B cell (primary cell): Measurements from ENCODE around the gene CPSF2. TPM values are rescaled to one million over a fixed set of nuclear protein-coding genes. Genes with fewer than 3 reads are reported as not detected.

Experiments used
- ATAC-seq: fragments of 200-7000 bp; cut with Tn5 transposase; one replicate; pipeline ENCODE4 v1.10.0; 2021; ENCODE audit warnings: low read depth, mild to moderate bottlenecking, moderate number of reproducible peaks, moderate library complexity
- CTCF ChIA-PET: fragments of 350-600 bp; sonication (Branson Sonifier 250); formaldehyde crosslinking; loops from one replicate; lab custom pipeline; 2021; ENCODE audit warnings: antibody characterized with exemption, inconsistent platforms; lab: Charles Lee
- POLR2A ChIA-PET: fragments of 350-600 bp; sonication (Branson Sonifier 250); formaldehyde crosslinking; loops from one replicate; lab custom pipeline; 2021; ENCODE audit warnings: antibody characterized with exemption; lab: Charles Lee
- DNase-seq: peaks from one replicate; pipeline ENCODE4 v3.0.0; 2013
- H2AFZ ChIP-seq: 2 replicates; pipeline ENCODE4 v1.6.1; 2012; ENCODE audit warnings: mild to moderate bottlenecking, low read depth, low read length; ENCODE audit not compliant: insufficient read depth, poor library complexity, severe bottlenecking
- H3K27ac ChIP-seq, 2 donors: 1 replicate in 1 of 2; 2 replicates in 1 of 2; pipeline ENCODE4 v1.5.1; 2012 to 2013; ENCODE audit warnings: low read length in 2 of 2, mild to moderate bottlenecking in 2 of 2, moderate library complexity in 1 of 2
- H3K27me3 ChIP-seq, 4 experiments: fragments of 200-600 bp in 1 of 4; sonication (generic) in 1 of 4; replicated peaks in 1 of 4; 1 replicate in 2 of 4; 2 replicates in 2 of 4; pipeline versions ENCODE4 v1.6.1 to v1.7.0; 2013 to 2016; ENCODE audit warnings: low read length in 3 of 4, mild to moderate bottlenecking in 2 of 4, mixed read lengths in 1 of 4, moderate library complexity in 1 of 4; ENCODE audit not compliant: insufficient read depth in 4 of 4, control insufficient read depth in 3 of 4; ENCODE audit errors: control extremely low read depth in 1 of 4
- H3K36me3 ChIP-seq, 2 experiments: replicated peaks in 1 of 2; 1 replicate in 1 of 2; 2 replicates in 1 of 2; pipeline versions ENCODE4 v1.6.1 to v1.7.1; 2013; ENCODE audit warnings: low read length in 1 of 2; ENCODE audit not compliant: insufficient read depth in 2 of 2, control insufficient read depth in 1 of 2; ENCODE audit errors: control extremely low read depth in 1 of 2, extremely low read depth in 1 of 2
- H3K4me1 ChIP-seq, 2 donors: fragments of 200-600 bp in 1 of 2; sonication (generic) in 1 of 2; 1 replicate in 1 of 2; 2 replicates in 1 of 2; pipeline versions ENCODE4 v1.5.1 to v1.6.1; 2013 to 2017; ENCODE audit warnings: low read length in 2 of 2; ENCODE audit not compliant: control insufficient read depth in 2 of 2, insufficient read depth in 2 of 2
- H3K4me2 ChIP-seq: replicated peaks from 2 replicates; pipeline ENCODE3; 2012; ENCODE audit warnings: mild to moderate bottlenecking, low read depth, low read length; ENCODE audit not compliant: poor library complexity, severe bottlenecking
- H3K4me3 ChIP-seq, 5 experiments: fragments of 200-600 bp in 1 of 5; sonication (generic) in 1 of 5; 1 replicate in 3 of 5; 2 replicates in 2 of 5; pipeline versions ENCODE4 v1.5.1 to v1.7.0; 2011 to 2016; ENCODE audit warnings: low read length in 4 of 5, mild to moderate bottlenecking in 4 of 5, low read depth in 2 of 5, control low read depth in 1 of 5, moderate library complexity in 1 of 5; ENCODE audit not compliant: insufficient read depth in 1 of 5; ENCODE audit errors: control extremely low read depth in 1 of 5, extremely low read depth in 1 of 5
- H3K79me2 ChIP-seq: fragments of 200-600 bp; sonication (generic); one replicate; pipeline ENCODE4 v1.6.0; 2016; ENCODE audit warnings: low read length; ENCODE audit not compliant: control insufficient read depth, insufficient read depth
- H3K9ac ChIP-seq: fragments of 200-600 bp; sonication (generic); 2 replicates; pipeline ENCODE4 v1.6.1; 2017; ENCODE audit warnings: mild to moderate bottlenecking, low read length, moderate library complexity
- H3K9me3 ChIP-seq, 3 donors: one replicate each; pipeline versions ENCODE4 v1.6.1 to v1.7.1; 2013; ENCODE audit warnings: low read length in 2 of 3; ENCODE audit not compliant: control insufficient read depth in 2 of 3, insufficient read depth in 1 of 3; ENCODE audit errors: control extremely low read depth in 1 of 3
- H4K20me1 ChIP-seq: 2 replicates; pipeline ENCODE4 v1.6.0; 2012; ENCODE audit warnings: mild to moderate bottlenecking, low read length; ENCODE audit not compliant: insufficient read depth, control insufficient read depth, poor library complexity, severe bottlenecking
- H3K27ac Mint-ChIP-seq: one replicate; pipeline ENCODE4 v1.8.0; 2021; ENCODE audit warnings: mixed read lengths
- H3K27me3 Mint-ChIP-seq: one replicate; pipeline ENCODE4 v1.8.0; 2021; ENCODE audit warnings: mixed read lengths
- H3K4me1 Mint-ChIP-seq: one replicate; pipeline ENCODE4 v1.8.0; 2021; ENCODE audit warnings: mixed read lengths
- H3K4me3 Mint-ChIP-seq: one replicate; pipeline ENCODE4 v1.8.0; 2021; ENCODE audit warnings: mixed read lengths
- H3K9me3 Mint-ChIP-seq: one replicate; pipeline ENCODE4 v1.8.0; 2022; ENCODE audit warnings: mixed read lengths; ENCODE audit not compliant: insufficient read depth
- EZH2 ChIP-seq: IDR thresholded peaks from 2 replicates; pipeline ENCODE4 v1.6.1; 2012; ENCODE audit warnings: borderline replicate concordance, low read depth, mild to moderate bottlenecking, moderate library complexity, low read length; ENCODE audit not compliant: insufficient read depth, poor library complexity, severe bottlenecking
- WGBS: methylation state at CpG from one replicate; pipeline ENCODE4 v1.1.5; 2013; ENCODE audit warnings: missing lambda C conversion rate; ENCODE audit not compliant: insufficient coverage; 5-methylcytosine and 5-hydroxymethylcytosine counted together
- intact Hi-C: fragments of 100-400 bp; cut with micrococcal nuclease; formaldehyde crosslinking; loops from one replicate; pipeline ENCODE4 v1.10.0; 2022
- polyA plus RNA-seq: library from polyadenylated mRNA; depleted of rRNA; stranded (reverse); fragments of >200 nt; gene quantifications from 2 replicates; pipeline ENCODE4 v1.2.3, GENCODE V29; 2012
- total RNA-seq, 2 donors: library from RNA; stranded (reverse); fragments of 120-200 nt in 1 of 2; gene quantifications; 1 replicate in 1 of 2; 2 replicates in 1 of 2; pipeline versions ENCODE4 v1.2.3 to v1.2.4, GENCODE V29; 2013 to 2022
- TF ChIP-seq, protein P1 (sequence below): fragments of 200-600 bp; IDR thresholded peaks from one replicate; pipeline ENCODE4 v1.8.0; 2022; ENCODE audit warnings: antibody characterized with exemption, mild to moderate bottlenecking

The CPSF2 gene
- total and polyA plus RNA-seq, 2 donors (not counting 1 experiment from before 2014, with no cell fraction given) = 5.2 to 42.6 TPM

DNA sequence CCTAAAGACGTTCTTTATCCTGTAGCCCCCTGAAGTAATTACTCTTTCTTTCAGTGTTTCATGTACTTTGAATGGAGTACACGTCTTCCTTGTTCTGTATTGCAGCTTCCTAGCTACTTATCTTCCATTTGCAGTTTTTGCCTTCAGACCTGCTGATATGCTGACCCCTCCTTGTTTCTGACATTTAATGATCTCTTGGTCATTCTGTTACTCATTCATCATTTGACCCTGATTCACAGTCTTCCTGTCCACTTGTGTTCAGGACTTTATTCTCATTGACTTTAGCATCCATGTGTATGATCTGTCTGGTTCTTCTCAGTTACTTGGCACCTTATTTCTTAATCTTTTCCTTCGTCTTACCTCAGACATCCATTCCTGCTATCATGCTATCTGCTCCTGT is 22.2 kb downstream of the CPSF2 start:
- WGBS = 100% methylated on average over 2 of the region's 3 CpGs
- no peaks in the 10 kb centered on the region for H4K20me1 ChIP-seq
- H3K27ac Mint-ChIP-seq = no peak overlapping the region
- H3K9ac ChIP-seq = no peak overlapping the region
- TF ChIP-seq, protein P1, sequence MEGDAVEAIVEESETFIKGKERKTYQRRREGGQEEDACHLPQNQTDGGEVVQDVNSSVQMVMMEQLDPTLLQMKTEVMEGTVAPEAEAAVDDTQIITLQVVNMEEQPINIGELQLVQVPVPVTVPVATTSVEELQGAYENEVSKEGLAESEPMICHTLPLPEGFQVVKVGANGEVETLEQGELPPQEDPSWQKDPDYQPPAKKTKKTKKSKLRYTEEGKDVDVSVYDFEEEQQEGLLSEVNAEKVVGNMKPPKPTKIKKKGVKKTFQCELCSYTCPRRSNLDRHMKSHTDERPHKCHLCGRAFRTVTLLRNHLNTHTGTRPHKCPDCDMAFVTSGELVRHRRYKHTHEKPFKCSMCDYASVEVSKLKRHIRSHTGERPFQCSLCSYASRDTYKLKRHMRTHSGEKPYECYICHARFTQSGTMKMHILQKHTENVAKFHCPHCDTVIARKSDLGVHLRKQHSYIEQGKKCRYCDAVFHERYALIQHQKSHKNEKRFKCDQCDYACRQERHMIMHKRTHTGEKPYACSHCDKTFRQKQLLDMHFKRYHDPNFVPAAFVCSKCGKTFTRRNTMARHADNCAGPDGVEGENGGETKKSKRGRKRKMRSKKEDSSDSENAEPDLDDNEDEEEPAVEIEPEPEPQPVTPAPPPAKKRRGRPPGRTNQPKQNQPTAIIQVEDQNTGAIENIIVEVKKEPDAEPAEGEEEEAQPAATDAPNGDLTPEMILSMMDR = no peak
- TF ChIP-seq EZH2 = no peak
- H3K4me3 ChIP-seq = no peak overlapping the region
- intact Hi-C loops = no loop called here
- peaks cover 17 to 72% of the 10 kb centered on the region in 2 experiments for H3K36me3 ChIP-seq
- H3K27me3 Mint-ChIP-seq = no peaks in the 10 kb centered on the region
- H3K4me1 ChIP-seq = no peaks in the 10 kb centered on the region
- no peaks in the 10 kb centered on the region for H3K9me3 Mint-ChIP-seq
- ATAC-seq = no peak
- no peak overlapping the region for H3K4me2 ChIP-seq
- H3K27me3 ChIP-seq = no peaks in the 10 kb centered on the region
- no peak overlapping the region for H3K27ac ChIP-seq
- CTCF ChIA-PET = interaction anchor here (1.0 kb wide), 1 partner anchor 445 kb away, joined by 4 read pairs; no protein-coding TSS in a partner anchor
- no peak overlapping the region for H2AFZ ChIP-seq
- DNase-seq = no peak
- POLR2A ChIA-PET = no interaction called here
- no peaks in the 10 kb centered on the region for H3K4me1 Mint-ChIP-seq
- no peak overlapping the region for H3K4me3 Mint-ChIP-seq
- peaks cover 5% of the 10 kb centered on the region for H3K79me2 ChIP-seq
- no peaks in the 10 kb centered on the region for H3K9me3 ChIP-seq

DNA sequence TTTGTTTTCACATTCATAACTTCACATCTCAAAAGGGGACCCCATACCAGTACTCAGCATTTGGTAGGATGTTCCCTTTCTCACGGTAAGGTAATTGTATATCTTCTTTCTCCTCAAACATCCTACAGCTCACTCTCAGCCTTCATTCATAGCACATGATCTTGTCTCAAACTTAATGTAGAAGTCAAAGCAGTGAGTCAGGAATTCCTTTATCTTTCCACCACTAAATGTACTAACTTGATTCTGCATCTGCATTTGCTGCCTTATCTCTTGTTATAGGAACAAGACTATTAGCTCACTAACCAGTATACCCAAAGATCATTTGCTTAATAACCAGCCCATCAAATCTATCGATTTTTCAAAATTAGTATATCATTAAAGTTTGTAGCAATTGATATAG is 22.9 kb downstream of the CPSF2 start:
- 100% methylated on average over 1 of the region's 2 CpGs for WGBS
- CTCF ChIA-PET = interaction anchor here (1.2 kb wide), 1 partner anchor 10 kb away, joined by 3 read pairs; no protein-coding TSS in a partner anchor
- peaks cover 17 to 69% of the 10 kb centered on the region in 2 experiments for H3K36me3 ChIP-seq

More for the DNA sequence above, 22.9 kb downstream of the CPSF2 start:
- Histone ChIP-seq H2AFZ (no peak overlapping the region), H3K27me3 (no peaks in the 10 kb centered on the region), H3K9ac (no peak overlapping the region), H3K4me1 (no peaks in the 10 kb centered on the region), H3K4me2 (no peak overlapping the region), H3K4me3 (no peak overlapping the region), H3K79me2 (peaks cover 8% of the 10 kb centered on the region), H3K9me3 (no peaks in the 10 kb centered on the region), H3K27ac (no peak overlapping the region), H4K20me1 (no peaks in the 10 kb centered on the region)
- Mint-ChIP-seq H3K4me3 (no peak overlapping the region), H3K27me3 (no peaks in the 10 kb centered on the region), H3K9me3 (no peaks in the 10 kb centered on the region), H3K4me1 (no peaks in the 10 kb centered on the region), H3K27ac (no peak overlapping the region)
- intact Hi-C loops = no loop called here
- DNase-seq = no peak
- TF ChIP-seq, protein P1 = no peak
- no peak for TF ChIP-seq EZH2
- POLR2A ChIA-PET = interaction anchor here (0.5 kb wide), 1 partner anchor 444 kb away, joined by 4 read pairs; no protein-coding TSS in a partner anchor
- ATAC-seq = no peak
